GM21381 (cell line): Measurements from ENCODE around the gene TAGLN2.

ENCODE experiments used
- ATAC-seq: cut with Tn5 transposase; IDR thresholded peaks from one replicate; pipeline ENCODE4 v1.9.1; 2021; ENCODE audit warnings: mild to moderate bottlenecking, moderate library complexity; ENCODE audit not compliant: unreplicated experiment

Gene TAGLN2

DNA sequence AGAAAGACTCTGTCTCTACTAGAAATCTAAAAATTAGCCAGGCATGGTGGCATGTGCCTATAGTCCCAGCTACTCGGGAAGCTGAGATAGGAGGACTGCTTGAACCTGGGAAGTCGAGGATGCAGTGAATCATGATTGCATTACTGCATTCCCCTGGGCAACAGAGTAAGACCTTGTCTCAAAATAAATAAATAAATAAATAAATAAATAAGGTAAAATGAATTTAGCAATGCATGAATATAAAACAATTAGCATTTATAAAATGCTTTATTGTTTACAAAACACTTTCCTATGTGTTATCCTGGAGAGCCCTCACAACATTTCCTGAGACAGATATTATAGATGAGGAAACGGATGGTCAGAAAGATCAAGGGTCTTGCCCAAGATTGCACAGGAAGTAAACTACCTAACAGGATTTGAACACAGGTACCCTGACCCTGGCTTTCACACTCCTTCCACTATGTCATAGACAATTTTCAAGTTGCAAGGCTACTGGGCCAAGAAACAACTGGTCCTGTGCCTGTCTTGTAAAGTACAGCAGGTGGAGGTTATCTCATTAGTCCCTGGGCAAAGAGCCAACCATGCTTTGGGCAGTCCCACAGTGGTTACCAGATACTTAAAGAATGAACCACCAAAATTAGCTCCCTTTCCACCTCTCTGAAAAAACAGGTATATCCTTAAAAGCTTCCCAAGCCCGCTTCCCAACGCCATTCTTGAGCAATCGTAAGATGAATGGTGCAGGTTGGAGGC is 47.4 kb downstream of the TAGLN2 start:
- ATAC-seq: no peak

DNA sequence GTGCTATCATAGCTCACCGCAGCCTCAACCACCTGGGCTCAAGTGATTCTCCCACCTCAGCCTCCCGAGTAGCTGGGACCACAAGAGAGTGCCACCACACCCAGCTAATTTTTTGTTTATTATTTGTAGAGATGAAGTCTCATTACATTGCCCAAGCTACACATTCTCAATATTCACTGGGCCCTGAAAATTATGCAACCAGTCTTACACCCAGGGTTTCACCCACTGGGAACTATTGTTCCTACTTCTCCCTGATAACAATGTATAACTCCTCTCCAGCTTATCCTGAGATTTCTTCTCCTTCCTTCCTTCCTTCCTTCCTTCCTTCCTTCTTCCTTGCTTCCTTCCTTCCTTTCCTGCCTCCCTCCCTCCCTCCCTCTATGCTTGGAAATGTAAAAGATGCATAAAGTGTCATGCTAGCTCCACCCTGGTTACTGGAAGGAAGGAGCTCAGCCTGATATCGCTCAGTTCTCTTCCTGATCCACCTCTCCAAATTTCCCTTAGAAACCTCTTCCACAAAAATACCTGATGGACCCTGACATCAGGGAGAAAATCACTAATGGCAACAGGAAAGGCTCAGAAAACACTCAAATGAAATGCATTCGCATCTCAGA is 51.7 kb downstream of the TAGLN2 start:
- no peak for ATAC-seq

DNA sequence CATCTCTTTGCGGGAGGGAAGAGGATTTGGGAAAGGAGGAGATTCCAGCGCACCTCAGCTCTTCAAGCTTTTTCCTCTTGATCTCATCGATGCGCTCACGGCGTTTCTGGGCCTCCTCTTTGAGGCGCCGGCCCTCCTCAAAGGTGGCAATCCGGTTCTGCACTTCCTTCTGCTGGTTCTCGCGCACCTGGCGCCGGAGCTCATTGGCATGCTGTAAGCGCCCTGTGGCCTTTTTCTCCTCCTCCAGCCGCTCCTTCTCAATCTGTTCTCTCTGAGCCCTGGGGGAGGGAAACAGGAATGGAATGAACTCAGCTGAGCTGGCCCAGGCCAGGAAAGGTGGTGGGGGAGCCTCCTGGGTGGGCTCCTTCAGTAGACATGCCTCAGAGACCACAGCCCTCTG is 52.4 kb downstream of the TAGLN2 start:
- no peak for ATAC-seq

DNA sequence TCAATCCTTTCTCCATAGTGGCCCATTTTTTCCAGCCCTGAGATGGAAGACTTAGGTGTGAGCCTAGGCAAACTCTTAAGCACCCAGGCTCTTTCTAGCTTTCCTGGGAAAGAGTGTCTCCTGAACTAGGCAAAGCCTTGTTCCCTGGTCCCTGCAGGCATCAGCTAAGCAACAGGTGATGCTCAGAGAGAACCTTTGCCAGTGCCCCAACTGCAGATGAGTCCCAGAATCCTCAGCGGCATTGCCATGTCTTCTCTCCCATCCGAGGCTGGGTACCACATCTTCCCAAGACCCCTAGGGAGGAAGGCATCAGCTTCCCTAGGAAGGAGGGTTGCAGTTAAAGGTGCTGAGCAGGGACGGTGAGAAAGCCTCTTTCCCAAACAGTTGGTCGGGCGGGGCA is 54.6 kb downstream of the TAGLN2 start:
- no peak for ATAC-seq

DNA sequence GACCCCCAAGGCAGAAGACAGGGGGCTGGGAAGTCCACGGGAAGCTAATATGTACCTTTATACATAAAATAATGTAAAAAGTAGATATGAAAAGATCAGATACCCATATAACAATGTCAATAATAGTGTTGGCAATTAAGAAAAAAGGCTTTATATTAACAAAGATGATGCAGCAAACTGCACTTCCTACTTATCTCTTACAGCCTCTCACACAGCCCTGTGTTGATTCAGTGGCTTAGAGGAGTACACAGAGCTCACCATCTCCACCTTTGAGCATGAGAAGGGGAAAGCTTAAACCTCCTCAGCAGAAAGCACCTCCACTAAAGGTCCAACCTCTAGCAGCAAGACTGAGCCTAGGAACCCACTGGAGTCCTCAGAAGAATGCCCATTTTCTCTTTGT is 55.7 kb downstream of the TAGLN2 start:
- ATAC-seq: no peak

DNA sequence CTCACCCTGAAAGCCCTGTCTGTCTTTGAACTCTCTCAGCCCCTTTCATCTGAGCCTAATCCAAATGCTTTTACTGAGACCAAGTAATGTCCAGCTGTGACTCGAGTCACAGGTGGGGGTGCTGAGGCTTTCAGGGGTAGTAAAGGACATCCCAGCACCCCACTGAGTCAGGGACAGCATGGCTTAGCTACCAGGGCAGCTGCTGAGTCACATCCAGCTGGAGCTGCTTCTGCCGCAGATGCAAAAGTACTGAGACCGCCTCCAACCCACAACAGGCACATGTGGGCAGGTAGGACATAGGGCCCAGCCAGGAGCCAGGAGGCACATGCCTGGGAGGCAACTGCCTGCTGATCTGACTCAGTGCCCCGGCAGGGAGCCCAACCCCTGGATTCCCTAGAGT is 56.1 kb downstream of the TAGLN2 start:
- no peak for ATAC-seq

DNA sequence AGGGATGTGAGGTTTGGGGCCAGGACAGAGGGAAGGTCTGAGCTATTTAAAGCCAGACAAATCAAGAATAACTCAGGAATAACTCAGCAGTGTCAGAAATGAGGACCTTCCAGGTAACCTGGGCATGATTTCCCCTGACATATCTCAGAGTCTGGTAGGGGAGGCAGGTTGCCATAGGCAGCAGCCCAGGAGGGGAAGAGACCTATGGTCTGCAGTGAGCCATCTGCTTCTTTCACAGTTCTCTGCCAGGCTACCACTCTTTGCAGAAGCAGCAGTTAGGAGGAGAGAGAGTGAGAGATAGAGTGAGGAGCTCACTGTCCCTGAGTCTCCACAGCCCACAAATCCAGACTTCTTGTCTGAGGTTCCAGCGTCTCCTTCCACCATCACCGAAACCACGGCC is 56.5 kb downstream of the TAGLN2 start:
- ATAC-seq: no peak
